ENCODE measurements around the gene TMEM121. TPM values are rescaled to one million over a fixed set of nuclear protein-coding genes. Genes with fewer than 3 reads are reported as not detected.

The TMEM121 gene
- total and polyA plus RNA-seq, 2 of the 4 experiments (the other 2 are of a cell fraction), result 2.7 to 6.3 TPM

- 85% methylated on average over 13 of the region's 26 CpGs; no CpG with 5 or more reads in 1 of the 2 experiments for WGBS, 2 experiments (ENCODE audit: extremely low coverage in 2 of 2, insufficient read length in 1 of 2)
- BruUV-seq (replicated peaks), result no TSS peak
- Histone ChIP-seq H2BK5ac (ENCODE audit: low read depth, low read length, poor library complexity, severe bottlenecking) (no peak overlapping the region), H2AFZ (replicated peaks; ENCODE audit: low read length, poor library complexity) (no peak overlapping the region), H3K36me3 (ENCODE audit: control insufficient read depth, insufficient read depth, low read length) (no peaks in the 10 kb centered on the region), H3K4me2 (ENCODE audit: low read depth, low read length) (no peak overlapping the region), H2BK15ac (ENCODE audit: low read depth, low read length) (no peak overlapping the region), H3K14ac (replicated peaks; ENCODE audit: low read depth, low read length) (no peak overlapping the region), H3K4ac (ENCODE audit: low read depth, low read length) (no peak overlapping the region), H4K8ac (ENCODE audit: low read depth in 2 of 2, low read length in 2 of 2) (no peak overlapping the region), H3K23ac (ENCODE audit: low read depth, low read length) (no peak overlapping the region), H3K27ac (ENCODE audit: insufficient read depth, low read length) (no peak overlapping the region), H4K20me1 (ENCODE audit: insufficient read depth, low read length) (peaks cover 6% of the 10 kb centered on the region; the same call in 1 of the 2 replicates), H3K9me3 (ENCODE audit: control insufficient read depth, insufficient read depth, low read length) (no peaks in the 10 kb centered on the region), H3K27me3 (ENCODE audit: control insufficient read depth, insufficient read depth, low read length) (peaks cover 25% of the 10 kb centered on the region; the same call in 1 of the 2 replicates), H3K79me1 (ENCODE audit: low read depth in 1 of 2, low read length in 2 of 2) (peaks cover 0 to 5% of the 10 kb centered on the region in 2 experiments; a peak in 1 of 4 replicates), H3K9ac (ENCODE audit: low read depth, low read length) (no peak overlapping the region), H3K18ac (ENCODE audit: low read depth, low read length) (no peak overlapping the region), H3K9me1 (ENCODE audit: insufficient read depth, low read length) (peaks cover 6% of the 10 kb centered on the region; the same call in 1 of the 2 replicates), H3K4me3 (ENCODE audit: insufficient read depth, low read depth, low read length) (no peak overlapping the region), H2AK5ac (ENCODE audit: low read depth, low read length) (no peak overlapping the region), H2BK20ac (ENCODE audit: low read depth, low read length) (no peak overlapping the region), H4K91ac (ENCODE audit: insufficient read depth, low read depth, low read length) (no peak overlapping the region), H3K56ac (ENCODE audit: extremely low read depth, insufficient read depth, low read length) (no peak overlapping the region), H2BK120ac (ENCODE audit: low read depth, low read length) (no peak overlapping the region), H4K5ac (ENCODE audit: low read depth, low read length) (no peak overlapping the region), H3K4me1 (ENCODE audit: control insufficient read depth, insufficient read depth, low read length) (peaks cover 2% of the 10 kb centered on the region; the same call in 1 of the 2 replicates), H2AK9ac (replicated peaks; ENCODE audit: low read depth, low read length, poor library complexity) (no peak overlapping the region)
- in situ Hi-C loops (cut with MboI; ENCODE audit: low sequenced_read_pairs), result no loop called here
- intact Hi-C loops (cut with micrococcal nuclease), result no loop called here
- POLR2A ChIA-PET (ENCODE audit: unreplicated experiment), result no interaction called here
- TF ChIP-seq NFE2L2 (IDR thresholded peaks at IDR 0.05; ENCODE audit: low read depth, low read length), result no peak
- TF ChIP-seq CHD1 (IDR thresholded peaks at IDR 0.05; ENCODE audit: low read depth, low read length), result no peak
- TF ChIP-seq POLR2A (IDR thresholded peaks at IDR 0.05; ENCODE audit: low read depth, low read length), result no peak
- TF ChIP-seq MAFK (IDR thresholded peaks at IDR 0.05; ENCODE audit: low read depth, low read length), result no peak
- TF ChIP-seq, protein P1, sequence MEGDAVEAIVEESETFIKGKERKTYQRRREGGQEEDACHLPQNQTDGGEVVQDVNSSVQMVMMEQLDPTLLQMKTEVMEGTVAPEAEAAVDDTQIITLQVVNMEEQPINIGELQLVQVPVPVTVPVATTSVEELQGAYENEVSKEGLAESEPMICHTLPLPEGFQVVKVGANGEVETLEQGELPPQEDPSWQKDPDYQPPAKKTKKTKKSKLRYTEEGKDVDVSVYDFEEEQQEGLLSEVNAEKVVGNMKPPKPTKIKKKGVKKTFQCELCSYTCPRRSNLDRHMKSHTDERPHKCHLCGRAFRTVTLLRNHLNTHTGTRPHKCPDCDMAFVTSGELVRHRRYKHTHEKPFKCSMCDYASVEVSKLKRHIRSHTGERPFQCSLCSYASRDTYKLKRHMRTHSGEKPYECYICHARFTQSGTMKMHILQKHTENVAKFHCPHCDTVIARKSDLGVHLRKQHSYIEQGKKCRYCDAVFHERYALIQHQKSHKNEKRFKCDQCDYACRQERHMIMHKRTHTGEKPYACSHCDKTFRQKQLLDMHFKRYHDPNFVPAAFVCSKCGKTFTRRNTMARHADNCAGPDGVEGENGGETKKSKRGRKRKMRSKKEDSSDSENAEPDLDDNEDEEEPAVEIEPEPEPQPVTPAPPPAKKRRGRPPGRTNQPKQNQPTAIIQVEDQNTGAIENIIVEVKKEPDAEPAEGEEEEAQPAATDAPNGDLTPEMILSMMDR (conservative IDR thresholded peaks at IDR 0.05; ENCODE audit: low read depth, low read length), result no peak
- TF ChIP-seq RAD21 (IDR thresholded peaks at IDR 0.05; ENCODE audit: low read length), result no peak
- DNase-seq (no peak), ATAC-seq (ENCODE audit: low read depth) (no peak)
- CTCF ChIA-PET, result interaction anchor here (2.5 kb wide), 1 partner anchor 7 kb away, joined by 32 read pairs; no protein-coding TSS in a partner anchor
- dilution Hi-C loops (cut with HindIII; ENCODE audit: low sequenced_read_pairs, unreplicated experiment), result no loop called here
Measured at GRCh38 chr14:105487986-105488777, 38.2 kb upstream of the TMEM121 start.

All from IMR-90 (cell line).